Heart right ventricle (tissue), 16 donors: ENCODE measurements around the gene RCAN3. TPM values are rescaled to one million over a fixed set of nuclear protein-coding genes. Genes with fewer than 3 reads are reported as not detected.

Source experiments
- ATAC-seq, 8 donors: fragments of 200-7000 bp; cut with Tn5 transposase; one replicate each; pipeline ENCODE4 v1.9.1; 2020; ENCODE audit warnings: mild to moderate bottlenecking in 8 of 8, moderate library complexity in 8 of 8, moderate number of reproducible peaks in 1 of 8
- DNase-seq, 2 donors: peaks; one replicate each; pipeline ENCODE4 v3.0.0-alpha.2; 2020
- H3K27ac ChIP-seq, 10 donors: fragments of 200-600 bp; sonication (generic) in 2 of 10; one replicate each; pipeline versions ENCODE4 v1.5.0 to v1.8.0; 2020 to 2022; ENCODE audit warnings: mild to moderate bottlenecking in 3 of 10
- H3K27me3 ChIP-seq, 7 donors: fragments of 200-600 bp; one replicate each; pipeline ENCODE4 v1.8.0; 2021 to 2022; ENCODE audit warnings: mild to moderate bottlenecking in 2 of 7
- H3K36me3 ChIP-seq, 9 donors: fragments of 200-600 bp; sonication (generic) in 1 of 9; one replicate each; pipeline versions ENCODE4 v1.5.0 to v1.8.0; 2020 to 2022; ENCODE audit warnings: mild to moderate bottlenecking in 2 of 9
- H3K4me1 ChIP-seq, 9 donors: fragments of 200-600 bp; sonication (generic) in 1 of 9; one replicate each; pipeline versions ENCODE4 v1.5.0 to v1.8.0; 2020 to 2022; ENCODE audit warnings: mild to moderate bottlenecking in 4 of 9
- H3K4me3 ChIP-seq, 10 donors: fragments of 200-600 bp; sonication (generic) in 2 of 10; one replicate each; pipeline versions ENCODE4 v1.5.0 to v1.8.0; 2020 to 2022; ENCODE audit warnings: mild to moderate bottlenecking in 7 of 10, moderate library complexity in 2 of 10
- H3K9me3 ChIP-seq, 11 donors: fragments of 200-600 bp in 10 of 11; sonication (generic) in 2 of 11; one replicate each; pipeline versions ENCODE4 v1.5.0 to v1.8.0; 2013 to 2022; ENCODE audit warnings: mild to moderate bottlenecking in 2 of 11, control low read depth in 1 of 11, moderate library complexity in 1 of 11
- CTCF ChIP-seq, 9 donors: fragments of 200-600 bp; sonication (generic) in 2 of 9; IDR thresholded peaks; one replicate each; pipeline versions ENCODE4 v1.5.0 to v1.8.0; 2021 to 2022; ENCODE audit warnings: antibody characterized with exemption in 9 of 9, mild to moderate bottlenecking in 5 of 9, moderate library complexity in 1 of 9
- WGBS, 2 donors: extraction: QIAGEN DNeasy Blood & Tissue Kit; methylation state at CpG; one replicate each; pipeline ENCODE4 v1.1.7; 2013; ENCODE audit warnings: inconsistent platforms in 1 of 2; 5-methylcytosine and 5-hydroxymethylcytosine counted together
- intact Hi-C, 10 donors: fragments of 100-400 bp; cut with DNase I; formaldehyde crosslinking; loops; one replicate each; pipeline versions ENCODE4 v1.11.1 to v1.14.2; 2022
- polyA plus RNA-seq, 2 donors: library from polyadenylated mRNA; stranded (reverse); fragments of 200-250 nt; gene quantifications; one replicate each; pipeline ENCODE4 v1.2.3, GENCODE V29; 2013
- total RNA-seq, 10 donors: library from RNA; stranded (reverse); fragmentation: NEBNext Ultra II Directional in 3 of 10; extraction: Animal tissue kit (Norgen Biotek cat#: 25700) in 3 of 10; gene quantifications; one replicate each; pipeline versions ENCODE4 v1.2.1 to v1.2.4, GENCODE V29; 2021 to 2023
- donor health status: Arrhythmogenic right ventricular cardiomyopathy.
- donor health status: ischemic (EF 13 %, LVEDD 7.1; RV severe dilation, severe dysfunction).
- donor health status: healthy with polysubstance abuse.
- donor health status: DM: no; HTN: yes; CAD: no.
- donor health status: DM: no; HTN: no; CAD: no.
- donor health status: ischemic (EF 25% LVEDD 6.9; RV normal size, moderate dysfunction).
- donor health status: ischemic (EF 25% LVEDD 5.7; RV mildly dilated, moderate dysfunction).
- donor health status: healthy.
- donor health status: DM: yes; HTN: yes; CAD: no.
- donor health status: Ischemic cardiomyopathy.
- donor health status: ischemic (EF 35%, LVEDD 5.7; RV mildly dilated, moderate dysfunction).
- donor health status: nonischemic (EF 11% LVEDD 7.7; RV severe dilation, severe dysfunction).
- donor health status: DM: yes; HTN: yes; CAD: no.
- donor health status: PGD.
- donor health status: ischemic (EF 29% LVEDD 5.4; RV normal size, mild dysfunction).
- donor health status: nonischemic (EF 23%, LVEDD 6.1; RV moderate dilation, normal function).

RCAN3 gene
- total and polyA plus RNA-seq, 12 donors: 2.3 to 7.9 (median 5.5) TPM

GRCh38 chr1:24589200-24589599, 86.6 kb downstream of the RCAN3 start:
- H3K4me3 ChIP-seq: no peak overlapping the region
- peaks cover 0 to 7% (median 0%) of the 10 kb centered on the region in 9 donors for H3K4me1 ChIP-seq
- H3K27me3 ChIP-seq: peaks cover 0 to 10% (median 0%) of the 10 kb centered on the region in 7 donors
- intact Hi-C loops: no loop called here
- no peaks in the 10 kb centered on the region for H3K9me3 ChIP-seq
- no peaks in the 10 kb centered on the region for H3K36me3 ChIP-seq
- ATAC-seq: no peak
- 55% methylated on average over 3 of the region's 3 CpGs for WGBS, 2 donors
- H3K27ac ChIP-seq: no peak overlapping the region
- TF ChIP-seq CTCF (IDR thresholded peaks at IDR 0.05): no peak
- no peak for DNase-seq

Other genes starting within 250 kb of the RCAN3 start
- gene GRHL3, start 183.5 kb upstream of the RCAN3 start, total RNA-seq: not detected
- gene GRHL3, start 183.5 kb upstream of the RCAN3 start, polyA plus RNA-seq: under 1 TPM in 1 of 2 donors, not detected in 1; 0.03 TPM
- 1 to 10 TPM; 2.7 to 6.6 (median 4.5) TPM for gene STPG1, start 89.1 kb upstream of the RCAN3 start, total RNA-seq
- gene STPG1, start 89.1 kb upstream of the RCAN3 start, polyA plus RNA-seq: 1 to 10 TPM; 3.3 to 5.7 TPM
- 10 to 100 TPM; 21.5 to 44.9 (median 27.2) TPM for gene NIPAL3, start 87.0 kb upstream of the RCAN3 start, total RNA-seq
- 1 to 10 TPM; 5.3 to 9.8 TPM for gene NIPAL3, start 87.0 kb upstream of the RCAN3 start, polyA plus RNA-seq
- gene NCMAP, start 53.3 kb downstream of the RCAN3 start, total RNA-seq: under 1 TPM in 8 of 10 donors, not detected in 2; 0.05 to 0.36 (median 0.10) TPM
- gene NCMAP, start 53.3 kb downstream of the RCAN3 start, polyA plus RNA-seq: under 1 TPM; 0.01 to 0.29 TPM
- gene SRRM1, start 140.5 kb downstream of the RCAN3 start, total RNA-seq: 10 to 100 TPM; 54.4 to 82.9 (median 75.8) TPM
- 10 to 100 TPM; 26.0 to 83.0 TPM for gene SRRM1, start 140.5 kb downstream of the RCAN3 start, polyA plus RNA-seq
- gene CLIC4, start 242.6 kb downstream of the RCAN3 start, total RNA-seq: 100 to 1,000 TPM; 256 to 511 (median 353) TPM
- 100 to 1,000 TPM in 1 of 2 donors, 10 to 100 TPM in 1; 90.8 to 308 TPM for gene CLIC4, start 242.6 kb downstream of the RCAN3 start, polyA plus RNA-seq